Endothelial cell of umbilical vein (primary cell): ENCODE data around the gene MBTPS1. TPM values are rescaled to one million over a fixed set of nuclear protein-coding genes. Genes with fewer than 3 reads are reported as not detected.

ENCODE experiments used
- BruUV-seq: library from RNA; stranded (reverse); fragments of 400-500 nt; replicated peaks from 2 replicates; lab custom pipeline; 2021; lab: Mats Ljungman, UMichigan
- CTCF ChIA-PET: fragments of 300-600, 350-600 bp; sonication (Branson Sonifier 250); formaldehyde crosslinking; loops from one replicate; lab custom pipeline; 2021; ENCODE audit warnings: antibody characterized with exemption, inconsistent platforms; lab: Charles Lee
- POLR2A ChIA-PET: fragments of 300-600, 350-600 bp; sonication (Branson Sonifier 250); formaldehyde crosslinking; loops from one replicate; lab custom pipeline; 2021; ENCODE audit warnings: antibody characterized with exemption, inconsistent platforms; lab: Charles Lee
- DNase-seq: peaks from one replicate; pipeline ENCODE4 v3.0.0-alpha.2; 2011; ENCODE audit warnings: low read depth, low spot score
- FAIRE-seq: peaks from 2 replicates; lab custom pipeline; 2011; peaks lifted over from hg19 to GRCh38; lab: Jason Lieb, UNC
- H2AFZ ChIP-seq: 2 replicates; pipeline ENCODE4 v1.6.0; 2012; ENCODE audit warnings: low read depth, low read length, control low read depth, inconsistent platforms
- H3K27ac ChIP-seq: 2 replicates; pipeline ENCODE4 v1.5.1; 2011; ENCODE audit warnings: low read depth, mild to moderate bottlenecking, control low read depth, low read length, moderate library complexity; ENCODE audit not compliant: insufficient read depth
- H3K27me3 ChIP-seq, 2 experiments: 2 replicates each; pipeline versions ENCODE4 v1.6.0 to v1.6.1; 2011; ENCODE audit warnings: low read length in 2 of 2, mixed read lengths in 1 of 2; ENCODE audit not compliant: control insufficient read depth in 2 of 2, insufficient read depth in 2 of 2
- H3K36me3 ChIP-seq, 2 experiments: 2 replicates in 1 of 2; 3 replicates in 1 of 2; pipeline ENCODE4 v1.5.1; 2011; ENCODE audit warnings: low read length in 2 of 2, mild to moderate bottlenecking in 1 of 2, moderate library complexity in 1 of 2; ENCODE audit not compliant: control insufficient read depth in 2 of 2, insufficient read depth in 2 of 2; ENCODE audit errors: extremely low read depth in 1 of 2
- H3K4me1 ChIP-seq: 3 replicates; pipeline ENCODE4 v1.5.1; 2011; ENCODE audit warnings: mild to moderate bottlenecking, low read length; ENCODE audit not compliant: control insufficient read depth, insufficient read depth; ENCODE audit errors: extremely low read depth
- H3K4me2 ChIP-seq: 2 replicates; pipeline ENCODE4 v1.6.1; 2011; ENCODE audit warnings: low read length, control low read depth, mixed read lengths; ENCODE audit not compliant: insufficient read depth
- H3K4me3 ChIP-seq, 3 experiments: fragments of 200-600 bp in 1 of 3; sonication (generic), shearing (Covaris generic) in 1 of 3; replicated peaks in 1 of 3; 2 replicates each; pipeline ENCODE4 v1.5.1; 2011 to 2016; ENCODE audit warnings: control low read depth in 3 of 3, low read length in 3 of 3, mild to moderate bottlenecking in 2 of 3, inconsistent platforms in 1 of 3, low read depth in 1 of 3, moderate library complexity in 1 of 3; ENCODE audit not compliant: insufficient read depth in 1 of 3
- H3K79me2 ChIP-seq: 2 replicates; pipeline ENCODE4 v1.6.0; 2012; ENCODE audit warnings: low read length, inconsistent platforms; ENCODE audit not compliant: control insufficient read depth, insufficient read depth
- H3K9ac ChIP-seq: replicated peaks from 2 replicates; pipeline ENCODE3; 2011; ENCODE audit warnings: low read length, control low read depth; ENCODE audit not compliant: insufficient read depth; ENCODE audit errors: extremely low read depth
- H3K9me1 ChIP-seq: replicated peaks from 3 replicates; pipeline ENCODE4 v1.6.0; 2011; ENCODE audit warnings: mild to moderate bottlenecking, low read length; ENCODE audit not compliant: control insufficient read depth, insufficient read depth; ENCODE audit errors: extremely low read depth
- H3K9me3 ChIP-seq: replicated peaks from 2 replicates; pipeline ENCODE4 v1.5.1; 2012; ENCODE audit warnings: low read length, inconsistent platforms; ENCODE audit not compliant: control insufficient read depth, insufficient read depth
- H4K20me1 ChIP-seq: replicated peaks from 2 replicates; pipeline ENCODE3; 2011; ENCODE audit warnings: mild to moderate bottlenecking, low read length; ENCODE audit not compliant: control insufficient read depth, insufficient read depth; ENCODE audit errors: extremely low read depth
- EZH2 ChIP-seq: IDR thresholded peaks from 2 replicates; pipeline ENCODE4 v1.6.1; 2012; ENCODE audit warnings: borderline replicate concordance, low read depth, mild to moderate bottlenecking, moderate library complexity, low read length, inconsistent platforms; ENCODE audit not compliant: severe bottlenecking
- FOS ChIP-seq: IDR thresholded peaks from 2 replicates; pipeline ENCODE4 v1.6.1; 2011; ENCODE audit warnings: mild to moderate bottlenecking, low read length, moderate library complexity, borderline replicate concordance; ENCODE audit not compliant: insufficient read depth
- GATA2 ChIP-seq: IDR thresholded peaks from 2 replicates; pipeline ENCODE4 v1.7.0; 2011; ENCODE audit warnings: low read depth, mild to moderate bottlenecking, moderate library complexity, mixed read lengths, low read length; ENCODE audit not compliant: insufficient read length, insufficient read depth
- JUN ChIP-seq: IDR thresholded peaks from 2 replicates; pipeline ENCODE4 v1.6.1; 2011; ENCODE audit warnings: borderline replicate concordance, low read depth; ENCODE audit not compliant: insufficient read length, insufficient read depth
- MYC ChIP-seq: IDR thresholded peaks from one replicate; pipeline ENCODE4 v1.6.1; 2011; ENCODE audit warnings: mild to moderate bottlenecking, low read depth, low read length
- POLR2A ChIP-seq: IDR thresholded peaks from 2 replicates; pipeline ENCODE4 v1.6.1; 2012; ENCODE audit warnings: low read depth, mild to moderate bottlenecking, control low read depth, low read length
- dilution Hi-C: fragments of 300-500 bp; cut with MboI; formaldehyde crosslinking; loops from one replicate; pipeline ENCODE4 v1.15.0; 2019; ENCODE audit warnings: low sequenced_read_pairs; ENCODE audit not compliant: extremely low pct_ligation_motif_present
- intact Hi-C: fragments of 100-400 bp; cut with micrococcal nuclease; formaldehyde crosslinking; loops from one replicate; pipeline ENCODE4 v1.10.0; 2022
- polyA plus RNA-seq, 4 experiments: library from polyadenylated mRNA; depleted of rRNA in 3 of 4; stranded (reverse) in 3 of 4; unstranded in 1 of 4; fragments of >200 nt; gene quantifications; 2 replicates each; pipeline versions ENCODE4 v1.2.1 to v1.2.3, GENCODE V29; 2011 to 2012; ENCODE audit warnings: missing spikeins in 1 of 4
- small RNA-seq: library from RNA; depleted of rRNA; stranded (forward); fragments of <200 nt; gene quantifications from one replicate; pipeline ENCODE3, GENCODE V24; 2012; ENCODE audit warnings: low replicate concordance, low read depth; ENCODE audit not compliant: insufficient read depth, insufficient read length
- total RNA-seq: library from RNA; stranded (reverse); gene quantifications from 2 replicates; pipeline ENCODE4 v1.2.3, GENCODE V29; 2021
- TF ChIP-seq, protein P1 (sequence below), 2 donors: IDR thresholded peaks; 1 replicate in 1 of 2; 2 replicates in 1 of 2; pipeline ENCODE4 v1.5.1; 2011; ENCODE audit warnings: low read length in 2 of 2, mild to moderate bottlenecking in 2 of 2, moderate library complexity in 2 of 2, control low read depth in 1 of 2, inconsistent platforms in 1 of 2, low read depth in 1 of 2; ENCODE audit not compliant: insufficient read depth in 1 of 2; ENCODE audit errors: extremely low read depth in 1 of 2

The MBTPS1 gene
- total and polyA plus RNA-seq, 2 donors (not counting 3 experiments of a cell fraction or from before 2014, with no cell fraction given) = 82.3 to 99.6 TPM

DNA sequence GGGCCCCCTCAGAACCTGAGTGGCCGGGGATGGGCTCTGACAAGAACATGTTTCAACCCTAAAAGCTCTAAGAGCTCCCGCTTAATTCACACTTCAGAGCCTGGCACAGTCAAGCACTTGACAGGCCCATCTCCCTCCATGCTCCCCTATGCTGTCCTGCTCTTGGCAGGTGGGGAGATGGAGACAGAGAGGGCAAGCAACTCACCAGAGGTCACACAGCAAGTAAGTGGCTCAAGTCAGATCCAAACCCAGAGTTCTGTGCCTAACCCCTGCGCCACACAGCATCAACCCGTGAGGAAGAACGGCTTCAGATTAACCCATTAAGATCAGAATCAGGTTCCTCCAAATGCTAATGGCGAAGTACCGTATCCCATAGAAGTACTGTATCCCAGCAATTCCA, 112.3 kb downstream of the MBTPS1 start:
- TF ChIP-seq, protein P1, sequence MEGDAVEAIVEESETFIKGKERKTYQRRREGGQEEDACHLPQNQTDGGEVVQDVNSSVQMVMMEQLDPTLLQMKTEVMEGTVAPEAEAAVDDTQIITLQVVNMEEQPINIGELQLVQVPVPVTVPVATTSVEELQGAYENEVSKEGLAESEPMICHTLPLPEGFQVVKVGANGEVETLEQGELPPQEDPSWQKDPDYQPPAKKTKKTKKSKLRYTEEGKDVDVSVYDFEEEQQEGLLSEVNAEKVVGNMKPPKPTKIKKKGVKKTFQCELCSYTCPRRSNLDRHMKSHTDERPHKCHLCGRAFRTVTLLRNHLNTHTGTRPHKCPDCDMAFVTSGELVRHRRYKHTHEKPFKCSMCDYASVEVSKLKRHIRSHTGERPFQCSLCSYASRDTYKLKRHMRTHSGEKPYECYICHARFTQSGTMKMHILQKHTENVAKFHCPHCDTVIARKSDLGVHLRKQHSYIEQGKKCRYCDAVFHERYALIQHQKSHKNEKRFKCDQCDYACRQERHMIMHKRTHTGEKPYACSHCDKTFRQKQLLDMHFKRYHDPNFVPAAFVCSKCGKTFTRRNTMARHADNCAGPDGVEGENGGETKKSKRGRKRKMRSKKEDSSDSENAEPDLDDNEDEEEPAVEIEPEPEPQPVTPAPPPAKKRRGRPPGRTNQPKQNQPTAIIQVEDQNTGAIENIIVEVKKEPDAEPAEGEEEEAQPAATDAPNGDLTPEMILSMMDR (IDR thresholded peaks at IDR 0.05; ENCODE audit: extremely low read depth in 1 of 2, insufficient read depth in 1 of 2, low read depth in 1 of 2, low read length in 2 of 2) = no peak
- TF ChIP-seq POLR2A (no peak), FOS (no peak), EZH2 (no peak), GATA2 (no peak), JUN (no peak), MYC (no peak)
- no peak overlapping the region for H3K4me2 ChIP-seq
- intact Hi-C loops = no loop called here
- no peak overlapping the region for H3K27ac ChIP-seq
- ChIA-PET CTCF (no interaction called here), POLR2A (no interaction called here)
- FAIRE-seq (no peak), DNase-seq (no peak)
- H3K79me2 ChIP-seq = no peaks in the 10 kb centered on the region
- H4K20me1 ChIP-seq = no peaks in the 10 kb centered on the region
- peaks cover 0 to 1% of the 10 kb centered on the region in 2 experiments for H3K27me3 ChIP-seq
- H3K4me3 ChIP-seq = no peak overlapping the region
- H3K9me1 ChIP-seq = no peaks in the 10 kb centered on the region
- no peak overlapping the region for H2AFZ ChIP-seq
- H3K9ac ChIP-seq = no peak overlapping the region
- H3K36me3 ChIP-seq = no peaks in the 10 kb centered on the region
- no peaks in the 10 kb centered on the region for H3K4me1 ChIP-seq
- no peaks in the 10 kb centered on the region for H3K9me3 ChIP-seq
- BruUV-seq = no TSS peak
- dilution Hi-C loops = no loop called here

Small RNAs within 50 kb of the gene (small RNA-seq; reads per million reads assigned to genes)
- gene RNA5SP432 = not detected

Other genes with a start within 250 kb of the MBTPS1 start
- 2.8 and 3.4 TPM in 2 replicates for gene MLYCD, start 217.8 kb downstream of the MBTPS1 start, total RNA-seq
- gene MLYCD, start 217.8 kb downstream of the MBTPS1 start, polyA plus RNA-seq = 1.9 and 2.0 TPM in 2 replicates
- 8.6 and 11.0 TPM in 2 replicates for gene OSGIN1, start 163.7 kb downstream of the MBTPS1 start, total RNA-seq
- 9.2 and 11.5 TPM in 2 replicates for gene OSGIN1, start 163.7 kb downstream of the MBTPS1 start, polyA plus RNA-seq
- 0.31 TPM in 1 of 2 replicates, not detected in the other for gene NECAB2, start 148.7 kb downstream of the MBTPS1 start, total RNA-seq
- 0.21 and 0.26 TPM in 2 replicates for gene NECAB2, start 148.7 kb downstream of the MBTPS1 start, polyA plus RNA-seq
- gene SLC38A8, start 74.1 kb downstream of the MBTPS1 start, total RNA-seq = not detected in 2 replicates
- gene SLC38A8, start 74.1 kb downstream of the MBTPS1 start, polyA plus RNA-seq = not detected in 2 replicates
- 26.1 and 27.9 TPM in 2 replicates for gene HSDL1, start 28.2 kb upstream of the MBTPS1 start, total RNA-seq
- gene HSDL1, start 28.2 kb upstream of the MBTPS1 start, polyA plus RNA-seq = 15.7 and 19.9 TPM in 2 replicates
- gene DNAAF1, start 28.4 kb upstream of the MBTPS1 start, total RNA-seq = not detected in 2 replicates
- 0.01 TPM in 1 of 2 replicates, not detected in the other for gene DNAAF1, start 28.4 kb upstream of the MBTPS1 start, polyA plus RNA-seq
- gene TAF1C, start 70.1 kb upstream of the MBTPS1 start, total RNA-seq = 57.2 and 62.3 TPM in 2 replicates
- 74.2 and 77.6 TPM in 2 replicates for gene TAF1C, start 70.1 kb upstream of the MBTPS1 start, polyA plus RNA-seq
- not detected in 2 replicates for gene ADAD2, start 74.2 kb upstream of the MBTPS1 start, total RNA-seq
- 0.04 and 0.10 TPM in 2 replicates for gene ADAD2, start 74.2 kb upstream of the MBTPS1 start, polyA plus RNA-seq
- not detected in 2 replicates for gene KCNG4, start 123.1 kb upstream of the MBTPS1 start, total RNA-seq
- gene KCNG4, start 123.1 kb upstream of the MBTPS1 start, polyA plus RNA-seq = not detected in 2 replicates
- gene WFDC1, start 177.9 kb upstream of the MBTPS1 start, total RNA-seq = not detected in 2 replicates
- not detected in 2 replicates for gene WFDC1, start 177.9 kb upstream of the MBTPS1 start, polyA plus RNA-seq